HUES64 (cell line): ENCODE measurements around the gene SLC12A8.

Experiments used
- H3K27ac ChIP-seq: 2 replicates; pipeline ENCODE4 v1.7.0; 2013; ENCODE audit warnings: low read depth, low read length, inconsistent platforms
- H3K27me3 ChIP-seq: 2 replicates; pipeline ENCODE4 v1.6.1; 2013; ENCODE audit warnings: mild to moderate bottlenecking, low read length; ENCODE audit not compliant: insufficient read depth
- H3K36me3 ChIP-seq: 2 replicates; pipeline ENCODE4 v1.6.1; 2013; ENCODE audit warnings: mild to moderate bottlenecking, low read length; ENCODE audit not compliant: insufficient read depth
- H3K4me1 ChIP-seq: 2 replicates; pipeline ENCODE4 v1.6.1; 2013; ENCODE audit warnings: mild to moderate bottlenecking, low read length, moderate library complexity; ENCODE audit not compliant: insufficient read depth
- H3K4me3 ChIP-seq: 2 replicates; pipeline ENCODE4 v1.5.1; 2013; ENCODE audit warnings: mild to moderate bottlenecking, low read length, moderate library complexity
- H3K9ac ChIP-seq: 2 replicates; pipeline ENCODE4 v1.6.1; 2013; ENCODE audit warnings: mild to moderate bottlenecking, low read depth, low read length
- H3K9me3 ChIP-seq: 2 replicates; pipeline ENCODE4 v1.6.1; 2013; ENCODE audit warnings: low read depth, low read length; ENCODE audit not compliant: insufficient read depth
- WGBS: fragments of 150-250, 120-280 bp; methylation state at CpG from one replicate; pipeline ENCODE4 v1.1.7; 2013; ENCODE audit warnings: missing lambda C conversion rate; 5-methylcytosine and 5-hydroxymethylcytosine counted together

Gene SLC12A8

GRCh38 chr3:125219261-125219701 is 6.7 kb upstream of the SLC12A8 start:
- Histone ChIP-seq H3K4me3 (no peak overlapping the region), H3K9ac (no peak overlapping the region), H3K27ac (no peak overlapping the region), H3K36me3 (no peaks in the 10 kb centered on the region), H3K9me3 (no peaks in the 10 kb centered on the region), H3K4me1 (peaks cover 3% of the 10 kb centered on the region; the same call in 1 of the 2 replicates), H3K27me3 (no peaks in the 10 kb centered on the region)
- WGBS, result 86% methylated on average over 8 of the region's 8 CpGs

- Histone ChIP-seq H3K27ac (no peak overlapping the region), H3K36me3 (no peaks in the 10 kb centered on the region), H3K9ac (no peak overlapping the region), H3K4me1 (peaks cover 19% of the 10 kb centered on the region), H3K9me3 (no peaks in the 10 kb centered on the region), H3K4me3 (no peak overlapping the region), H3K27me3 (peaks cover 10% of the 10 kb centered on the region)
- 93% methylated on average over 3 of the region's 3 CpGs for whole genome bisulfite sequencing
Measured at GRCh38 chr3:125214738-125215137, 2.2 kb upstream of the SLC12A8 start.

GRCh38 chr3:125213946-125214542 is 1.5 kb upstream of the SLC12A8 start:
- no peaks in the 10 kb centered on the region for H3K9me3 ChIP-seq
- peaks cover 10% of the 10 kb centered on the region for H3K27me3 ChIP-seq
- H3K36me3 ChIP-seq, result no peaks in the 10 kb centered on the region
- no peak overlapping the region for H3K9ac ChIP-seq
- H3K4me3 ChIP-seq, result no peak overlapping the region
- no peak overlapping the region for H3K27ac ChIP-seq
- 87% methylated on average over 7 of the region's 7 CpGs for WGBS
- peaks cover 19% of the 10 kb centered on the region for H3K4me1 ChIP-seq

- Histone ChIP-seq H3K4me3 (peak overlapping the region; percentile 60), H3K27me3 (peaks cover 10% of the 10 kb centered on the region), H3K9ac (peak overlapping the region; percentile 85), H3K27ac (no peak overlapping the region), H3K4me1 (peaks cover 19% of the 10 kb centered on the region), H3K36me3 (no peaks in the 10 kb centered on the region), H3K9me3 (no peaks in the 10 kb centered on the region)
- 84% methylated on average over 4 of the region's 4 CpGs for WGBS
Measured at GRCh38 chr3:125213364-125213755, 812 bp upstream of the SLC12A8 start.

GRCh38 chr3:125212091-125212508 is 448 bp downstream of the SLC12A8 start:
- no peak overlapping the region; the same call in 1 of the 2 replicates for H3K27ac ChIP-seq
- WGBS, result under 1% methylated on average over 28 of the region's 28 CpGs
- peak overlapping the region; percentile 85 for H3K9ac ChIP-seq

GRCh38 chr3:125211523-125212090 is 941 bp downstream of the SLC12A8 start:
- Histone ChIP-seq H3K4me3 (peak overlapping the region; percentile 60), H3K4me1 (peaks cover 19% of the 10 kb centered on the region), H3K27me3 (peaks cover 10% of the 10 kb centered on the region), H3K9me3 (no peaks in the 10 kb centered on the region), H3K36me3 (no peaks in the 10 kb centered on the region), H3K9ac (peak overlapping the region; percentile 85), H3K27ac (no peak overlapping the region)
- 65% methylated on average over 9 of the region's 11 CpGs for WGBS

More at GRCh38 chr3:125212091-125212508, 448 bp downstream of the SLC12A8 start:
- peaks cover 10% of the 10 kb centered on the region for H3K27me3 ChIP-seq
- no peaks in the 10 kb centered on the region for H3K9me3 ChIP-seq
- H3K36me3 ChIP-seq, result no peaks in the 10 kb centered on the region
- H3K4me1 ChIP-seq, result peaks cover 19% of the 10 kb centered on the region
- H3K4me3 ChIP-seq, result peak overlapping the region; percentile 60

- WGBS, result 92% methylated on average over 1 of the region's 1 CpG
- H3K9me3 ChIP-seq, result no peaks in the 10 kb centered on the region
- H3K27ac ChIP-seq, result no peak overlapping the region
- H3K36me3 ChIP-seq, result no peaks in the 10 kb centered on the region
- H3K4me1 ChIP-seq, result peaks cover 7% of the 10 kb centered on the region
- H3K27me3 ChIP-seq, result peaks cover 3% of the 10 kb centered on the region
- no peak overlapping the region for H3K9ac ChIP-seq
- H3K4me3 ChIP-seq, result no peak overlapping the region
Measured at GRCh38 chr3:125207949-125208568, 4.5 kb downstream of the SLC12A8 start.

GRCh38 chr3:125207507-125207906 is 5.0 kb downstream of the SLC12A8 start:
- Histone ChIP-seq H3K9me3 (no peaks in the 10 kb centered on the region), H3K4me3 (no peak overlapping the region), H3K4me1 (0 out of 2 replicates have a peak, but pooled peaks cover 4% of the 10 kb centered on the region), H3K27ac (no peak overlapping the region), H3K27me3 (no peaks in the 10 kb centered on the region), H3K36me3 (no peaks in the 10 kb centered on the region), H3K9ac (no peak overlapping the region)
- 85% methylated on average over 7 of the region's 7 CpGs for WGBS

GRCh38 chr3:125206934-125207333 is 5.6 kb downstream of the SLC12A8 start:
- Histone ChIP-seq H3K27ac (no peak overlapping the region), H3K9ac (no peak overlapping the region)

GRCh38 chr3:125203731-125204130 is 8.8 kb downstream of the SLC12A8 start:
- no peak overlapping the region for H3K9ac ChIP-seq
- no peaks in the 10 kb centered on the region for H3K9me3 ChIP-seq
- H3K4me3 ChIP-seq, result no peak overlapping the region
- no peaks in the 10 kb centered on the region for H3K27me3 ChIP-seq
- no peaks in the 10 kb centered on the region for H3K36me3 ChIP-seq
- H3K27ac ChIP-seq, result no peak overlapping the region
- no peaks in the 10 kb centered on the region for H3K4me1 ChIP-seq

More at GRCh38 chr3:125206934-125207333, 5.6 kb downstream of the SLC12A8 start:
- Histone ChIP-seq H3K4me1 (0 out of 2 replicates have a peak, but pooled peaks cover 4% of the 10 kb centered on the region), H3K27me3 (no peaks in the 10 kb centered on the region), H3K4me3 (no peak overlapping the region), H3K36me3 (no peaks in the 10 kb centered on the region), H3K9me3 (no peaks in the 10 kb centered on the region)
- 81% methylated on average over 6 of the region's 6 CpGs for WGBS

- 69% methylated on average over 3 of the region's 4 CpGs for WGBS
- Histone ChIP-seq H3K9ac (no peak overlapping the region), H3K4me3 (no peak overlapping the region), H3K27me3 (no peaks in the 10 kb centered on the region), H3K4me1 (no peaks in the 10 kb centered on the region), H3K27ac (no peak overlapping the region), H3K36me3 (no peaks in the 10 kb centered on the region), H3K9me3 (no peaks in the 10 kb centered on the region)
Measured at GRCh38 chr3:125202197-125202596, 10.4 kb downstream of the SLC12A8 start.
